ENCODE measurements around the gene TMEM150C.

GRCh38 chr4:82522472-82522871 is 39.3 kb downstream of the TMEM150C start:
- TF ChIP-seq POLR2A (IDR thresholded peaks at IDR 0.05; ENCODE audit: control extremely low read depth in 1 of 2, low read depth in 2 of 2, low read length in 2 of 2) (no peak), POLR2AphosphoS5 (IDR thresholded peaks at IDR 0.05; ENCODE audit: low read depth, low read length) (no peak), CTCF (IDR thresholded peaks at IDR 0.05; ENCODE audit: control extremely low read depth in 1 of 3, insufficient read depth in 1 of 3, low read depth in 1 of 3, low read length in 3 of 3) (no peak), CEBPB (IDR thresholded peaks at IDR 0.05; ENCODE audit: low read depth, low read length) (no peak), CHD1 (IDR thresholded peaks at IDR 0.05; ENCODE audit: low read depth, low read length) (no peak), MAFK (IDR thresholded peaks at IDR 0.05; ENCODE audit: low read depth, low read length) (no peak), CREB1 (IDR thresholded peaks at IDR 0.05) (no peak), TEAD4 (IDR thresholded peaks at IDR 0.05; ENCODE audit: low read depth, low read length) (no peak), SRF (IDR thresholded peaks at IDR 0.05; ENCODE audit: low read depth, low read length) (no peak), EZH2 (IDR thresholded peaks at IDR 0.05; ENCODE audit: low read depth, low read length, severe bottlenecking) (no peak)

Data from H1 (cell line).